Prostate gland (tissue), 2 donors: ENCODE measurements around the gene ROBO2. TPM values are rescaled to one million over a fixed set of nuclear protein-coding genes. Genes with fewer than 3 reads are reported as not detected.

Experiments used
- DNase-seq: peaks from one replicate; pipeline ENCODE4 v3.0.0-alpha.2; 2019; ENCODE audit warnings: low spot score
- H3K27ac ChIP-seq, 2 donors: fragments of 200-600 bp; sonication (generic); 2 replicates each; pipeline ENCODE4 v1.5.1; 2017 to 2019
- H3K27me3 ChIP-seq: fragments of 200-600 bp; sonication (generic); replicated peaks from 2 replicates; pipeline ENCODE4 v1.5.1; 2019; ENCODE audit not compliant: insufficient read depth
- H3K36me3 ChIP-seq, 2 donors: fragments of 200-600 bp; sonication (generic); 1 replicate in 1 of 2; 2 replicates in 1 of 2; pipeline versions ENCODE4 v1.5.1 to v1.8.1; 2017 to 2019
- H3K4me1 ChIP-seq: fragments of 200-600 bp; sonication (generic); replicated peaks from 2 replicates; pipeline ENCODE4 v1.5.1; 2019
- H3K4me3 ChIP-seq, 2 donors: fragments of 200-600 bp; sonication (generic); 2 replicates each; pipeline ENCODE4 v1.5.1; 2017 to 2019
- H3K9me3 ChIP-seq: fragments of 200-600 bp; sonication (generic); 2 replicates; pipeline ENCODE4 v1.5.1; 2017
- POLR2A ChIP-seq: fragments of 450-650 bp; IDR thresholded peaks from one replicate; pipeline ENCODE4 v1.6.1; 2016; ENCODE audit warnings: antibody characterized with exemption, mild to moderate bottlenecking
- POLR2AphosphoS5 ChIP-seq: sonication (generic); formaldehyde crosslinking; IDR thresholded peaks from one replicate; pipeline ENCODE4 v1.6.1; 2017; ENCODE audit warnings: antibody characterized with exemption
- WGBS: methylation state at CpG from one replicate; pipeline ENCODE4 v1.1.5; 2018; 5-methylcytosine and 5-hydroxymethylcytosine counted together
- intact Hi-C: fragments of 100-400 bp; cut with DNase I; formaldehyde crosslinking; loops from one replicate; pipeline ENCODE4 v1.14.2; 2022
- total RNA-seq, 2 donors: library from RNA; depleted of rRNA; stranded (reverse); fragments of >200 nt; gene quantifications; one replicate each; pipeline ENCODE4 v1.1.0, GENCODE V29; 2016
- TF ChIP-seq, protein P1 (sequence below), 4 experiments: fragments of 200-600 bp in 2 of 4; fragments of 450-650 bp in 2 of 4; sonication (generic) in 2 of 4; IDR thresholded peaks; 1 replicate in 3 of 4; 2 replicates in 1 of 4; pipeline ENCODE4 v1.5.1; 2016 to 2019; ENCODE audit warnings: antibody characterized with exemption in 4 of 4, mild to moderate bottlenecking in 2 of 4, moderate library complexity in 2 of 4

Gene ROBO2
- total RNA-seq, 2 donors from 2014 or later = 3.6 to 18.2 TPM

GRCh38 chr3:77325280-77325679, 285.4 kb downstream of the ROBO2 start:
- WGBS = 86% methylated on average over 2 of the region's 2 CpGs
- H3K9me3 ChIP-seq = no peaks in the 10 kb centered on the region
- no peak overlapping the region for H3K27ac ChIP-seq
- DNase-seq = no peak
- H3K4me1 ChIP-seq = no peaks in the 10 kb centered on the region
- H3K4me3 ChIP-seq = no peak overlapping the region
- H3K27me3 ChIP-seq = no peaks in the 10 kb centered on the region
- no peak for TF ChIP-seq POLR2AphosphoS5
- no peak for TF ChIP-seq POLR2A
- TF ChIP-seq, protein P1, sequence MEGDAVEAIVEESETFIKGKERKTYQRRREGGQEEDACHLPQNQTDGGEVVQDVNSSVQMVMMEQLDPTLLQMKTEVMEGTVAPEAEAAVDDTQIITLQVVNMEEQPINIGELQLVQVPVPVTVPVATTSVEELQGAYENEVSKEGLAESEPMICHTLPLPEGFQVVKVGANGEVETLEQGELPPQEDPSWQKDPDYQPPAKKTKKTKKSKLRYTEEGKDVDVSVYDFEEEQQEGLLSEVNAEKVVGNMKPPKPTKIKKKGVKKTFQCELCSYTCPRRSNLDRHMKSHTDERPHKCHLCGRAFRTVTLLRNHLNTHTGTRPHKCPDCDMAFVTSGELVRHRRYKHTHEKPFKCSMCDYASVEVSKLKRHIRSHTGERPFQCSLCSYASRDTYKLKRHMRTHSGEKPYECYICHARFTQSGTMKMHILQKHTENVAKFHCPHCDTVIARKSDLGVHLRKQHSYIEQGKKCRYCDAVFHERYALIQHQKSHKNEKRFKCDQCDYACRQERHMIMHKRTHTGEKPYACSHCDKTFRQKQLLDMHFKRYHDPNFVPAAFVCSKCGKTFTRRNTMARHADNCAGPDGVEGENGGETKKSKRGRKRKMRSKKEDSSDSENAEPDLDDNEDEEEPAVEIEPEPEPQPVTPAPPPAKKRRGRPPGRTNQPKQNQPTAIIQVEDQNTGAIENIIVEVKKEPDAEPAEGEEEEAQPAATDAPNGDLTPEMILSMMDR (IDR thresholded peaks at IDR 0.05) = no peak
- H3K36me3 ChIP-seq = no peaks in the 10 kb centered on the region
- intact Hi-C loops = no loop called here

DNA sequence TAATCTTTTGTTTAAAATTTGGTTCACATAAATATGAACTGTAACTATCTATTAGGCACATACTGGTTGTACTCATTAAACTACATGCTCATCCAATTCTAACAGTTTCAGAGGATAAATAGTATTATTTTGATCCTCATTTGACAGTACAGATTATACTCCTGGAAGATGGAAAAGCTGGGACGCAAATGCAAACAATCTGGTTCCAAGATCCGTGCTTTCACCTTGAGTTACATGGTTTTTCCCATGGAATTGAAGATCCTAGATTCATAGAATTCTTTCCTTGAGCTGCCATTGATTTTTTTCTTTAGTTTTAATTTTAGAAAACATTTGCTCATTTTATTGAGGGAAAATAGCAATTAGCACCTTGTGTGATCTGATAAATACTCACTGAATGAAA, 285.8 kb downstream of the ROBO2 start:
- H3K27ac ChIP-seq = no peak overlapping the region
- DNase-seq = no peak
- H3K4me1 ChIP-seq = no peaks in the 10 kb centered on the region
- no peaks in the 10 kb centered on the region for H3K9me3 ChIP-seq
- 97% methylated on average over 2 of the region's 2 CpGs for WGBS
- H3K27me3 ChIP-seq = no peaks in the 10 kb centered on the region
- no peaks in the 10 kb centered on the region for H3K36me3 ChIP-seq
- no peak overlapping the region for H3K4me3 ChIP-seq
- intact Hi-C loops = no loop called here
- TF ChIP-seq POLR2AphosphoS5 (no peak), POLR2A (no peak)
- TF ChIP-seq, protein P1 (IDR thresholded peaks at IDR 0.05) = no peak

DNA sequence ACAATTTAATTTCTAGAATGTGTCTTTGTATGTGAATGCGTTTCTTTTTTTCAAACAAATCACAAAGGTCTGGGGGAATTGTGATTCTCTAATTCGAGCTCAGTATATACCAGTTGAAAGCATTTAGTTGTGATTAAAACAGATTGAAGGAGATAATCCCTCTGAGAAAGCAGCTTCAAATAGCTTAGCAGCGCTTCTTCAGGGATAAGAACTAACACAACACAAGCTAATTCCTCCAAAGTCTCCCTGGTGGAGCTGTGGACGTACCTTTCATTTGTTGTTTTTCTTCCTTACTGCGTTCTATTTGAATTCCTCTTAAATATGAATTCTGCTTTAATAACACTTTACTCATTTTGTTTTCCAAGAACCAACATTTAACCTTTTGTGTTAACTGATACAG, 286.7 kb downstream of the ROBO2 start:
- Histone ChIP-seq H3K4me1 (no peaks in the 10 kb centered on the region), H3K4me3 (no peak overlapping the region), H3K9me3 (no peaks in the 10 kb centered on the region), H3K27me3 (no peaks in the 10 kb centered on the region), H3K27ac (no peak overlapping the region), H3K36me3 (no peaks in the 10 kb centered on the region)
- intact Hi-C loops = no loop called here
- no peak for DNase-seq
- WGBS = 92% methylated on average over 5 of the region's 5 CpGs
- TF ChIP-seq POLR2AphosphoS5 (no peak), POLR2A (no peak)
- TF ChIP-seq, protein P1 (IDR thresholded peaks at IDR 0.05) = no peak

- WGBS = 68% methylated on average over 1 of the region's 1 CpG
- no peak for DNase-seq
- intact Hi-C loops = no loop called here
- TF ChIP-seq, protein P1 (IDR thresholded peaks at IDR 0.05) = no peak
- no peak for TF ChIP-seq POLR2AphosphoS5
- no peak for TF ChIP-seq POLR2A
- no peaks in the 10 kb centered on the region for H3K27me3 ChIP-seq
- H3K9me3 ChIP-seq = no peaks in the 10 kb centered on the region
- no peaks in the 10 kb centered on the region for H3K36me3 ChIP-seq
- H3K27ac ChIP-seq = no peak overlapping the region
- no peaks in the 10 kb centered on the region for H3K4me1 ChIP-seq
- H3K4me3 ChIP-seq = no peak overlapping the region
Measured at GRCh38 chr3:77328690-77329089, 288.8 kb downstream of the ROBO2 start.

GRCh38 chr3:77329116-77329515, 289.2 kb downstream of the ROBO2 start:
- Histone ChIP-seq H3K4me1 (no peaks in the 10 kb centered on the region), H3K27me3 (no peaks in the 10 kb centered on the region), H3K27ac (no peak overlapping the region), H3K4me3 (no peak overlapping the region), H3K36me3 (no peaks in the 10 kb centered on the region), H3K9me3 (no peaks in the 10 kb centered on the region)
- DNase-seq = no peak
- TF ChIP-seq, protein P1 (IDR thresholded peaks at IDR 0.05) = no peak
- no peak for TF ChIP-seq POLR2AphosphoS5
- TF ChIP-seq POLR2A = no peak
- WGBS = 38% methylated on average over 4 of the region's 4 CpGs
- intact Hi-C loops = no loop called here
